DOHH2 (cell line): Measurements from ENCODE around the gene UBL4A.

Experiments
- CTCF ChIP-seq: fragments of 200-600 bp; sonication (generic); IDR thresholded peaks from one replicate; pipeline ENCODE4 v1.5.1; 2014; ENCODE audit warnings: antibody characterized with exemption, mild to moderate bottlenecking, low read depth, low read length; ENCODE audit not compliant: poor library complexity, severe bottlenecking
- EZH2phosphoT487 ChIP-seq: fragments of 200-600 bp; sonication (generic); IDR thresholded peaks from 2 replicates; pipeline ENCODE4 v1.6.1; 2017; ENCODE audit warnings: borderline replicate concordance, mild to moderate bottlenecking, antibody characterized with exemption, low read length, moderate library complexity, mixed read lengths

- TF ChIP-seq CTCF = no peak
- TF ChIP-seq EZH2phosphoT487 = no peak
Measured at GRCh38 chrX:154507673-154508383, 21.4 kb upstream of the UBL4A start.
